Measurements from ENCODE around the gene CHST3.

DNA sequence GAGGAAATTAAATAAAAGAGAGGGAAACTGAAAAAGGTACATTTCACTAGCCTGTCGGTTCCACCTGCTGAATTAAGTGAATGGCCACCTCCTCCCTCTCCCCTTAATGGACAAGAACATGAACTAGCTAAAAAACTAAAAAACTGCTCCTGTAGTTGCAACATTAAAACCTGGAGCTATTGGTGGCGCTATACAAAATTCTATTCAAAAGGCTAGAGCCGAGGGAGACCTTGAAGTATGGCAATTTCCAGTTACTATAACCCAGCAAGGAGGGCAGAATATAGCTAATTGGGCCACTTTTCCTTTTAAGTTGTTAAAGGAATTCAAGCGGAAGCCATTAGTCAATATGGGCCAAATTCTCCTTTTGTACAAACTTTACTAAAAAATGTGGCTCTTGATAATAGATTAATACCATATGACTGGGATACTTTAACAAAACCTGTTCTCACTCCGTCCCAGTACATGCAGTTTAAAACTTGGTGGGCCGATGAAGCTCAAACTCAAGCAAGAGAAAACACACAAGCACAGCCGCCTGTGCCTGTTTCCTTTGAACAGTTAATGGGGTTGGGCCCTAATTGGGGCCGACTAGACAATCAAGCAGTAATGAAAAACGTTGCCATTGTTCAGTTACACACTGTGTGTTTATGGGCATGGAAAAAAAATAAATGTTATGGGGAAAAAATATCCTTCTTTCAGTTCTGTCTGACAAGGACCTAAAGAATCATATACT lies 6.5 kb upstream of the CHST3 start:
- TF ChIP-seq, protein P1, sequence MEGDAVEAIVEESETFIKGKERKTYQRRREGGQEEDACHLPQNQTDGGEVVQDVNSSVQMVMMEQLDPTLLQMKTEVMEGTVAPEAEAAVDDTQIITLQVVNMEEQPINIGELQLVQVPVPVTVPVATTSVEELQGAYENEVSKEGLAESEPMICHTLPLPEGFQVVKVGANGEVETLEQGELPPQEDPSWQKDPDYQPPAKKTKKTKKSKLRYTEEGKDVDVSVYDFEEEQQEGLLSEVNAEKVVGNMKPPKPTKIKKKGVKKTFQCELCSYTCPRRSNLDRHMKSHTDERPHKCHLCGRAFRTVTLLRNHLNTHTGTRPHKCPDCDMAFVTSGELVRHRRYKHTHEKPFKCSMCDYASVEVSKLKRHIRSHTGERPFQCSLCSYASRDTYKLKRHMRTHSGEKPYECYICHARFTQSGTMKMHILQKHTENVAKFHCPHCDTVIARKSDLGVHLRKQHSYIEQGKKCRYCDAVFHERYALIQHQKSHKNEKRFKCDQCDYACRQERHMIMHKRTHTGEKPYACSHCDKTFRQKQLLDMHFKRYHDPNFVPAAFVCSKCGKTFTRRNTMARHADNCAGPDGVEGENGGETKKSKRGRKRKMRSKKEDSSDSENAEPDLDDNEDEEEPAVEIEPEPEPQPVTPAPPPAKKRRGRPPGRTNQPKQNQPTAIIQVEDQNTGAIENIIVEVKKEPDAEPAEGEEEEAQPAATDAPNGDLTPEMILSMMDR (IDR thresholded peaks at IDR 0.05 in 8 of 11, conservative IDR thresholded peaks at IDR 0.05 in 3 of 11): no peak
- TF ChIP-seq POLR2A (IDR thresholded peaks at IDR 0.05): no peak
- TF ChIP-seq POLR2AphosphoS5 (IDR thresholded peaks at IDR 0.05): no peak

Data from spleen (tissue), 7 donors.